AG04449 (cell line): ENCODE data around the gene DPH1.

Source experiments
- CTCF ChIA-PET: fragments of 350-600 bp; formaldehyde crosslinking; extraction: SDS; loops from one replicate; lab custom pipeline; 2021; ENCODE audit warnings: antibody characterized with exemption; lab: Yijun Ruan, JAX
- POLR2A ChIA-PET: fragments of 400-600, 350-600 bp; formaldehyde crosslinking; extraction: SDS; loops from one replicate; lab custom pipeline; 2020; ENCODE audit warnings: antibody characterized with exemption, inconsistent platforms; lab: Yijun Ruan, JAX
- DNase-seq: peaks from one replicate; pipeline ENCODE4 v3.0.0-alpha.2; 2010; ENCODE audit warnings: low read depth, low spot score
- H3K4me3 ChIP-seq: 2 replicates; pipeline ENCODE4 v1.5.1; 2011; ENCODE audit warnings: low read depth, mild to moderate bottlenecking, control low read depth, low read length
- CTCF ChIP-seq: IDR thresholded peaks from one replicate; pipeline ENCODE4 v1.5.1; 2011; ENCODE audit warnings: mild to moderate bottlenecking, moderate library complexity, low read length, control low read depth, inconsistent platforms; ENCODE audit not compliant: insufficient read depth; ENCODE audit errors: missing control alignments

The DPH1 gene

GRCh38 chr17:1989135-1989534 lies 40.8 kb upstream of the DPH1 start:
- no peak overlapping the region for H3K4me3 ChIP-seq
- CTCF ChIA-PET, result interaction anchor here (0.7 kb wide), 1 partner anchor 51 kb away, joined by 3 read pairs; no protein-coding TSS in a partner anchor
- no peak for TF ChIP-seq CTCF
- POLR2A ChIA-PET, result no interaction called here
- peak; percentile 36 for DNase-seq

GRCh38 chr17:1992541-1992940 lies 37.4 kb upstream of the DPH1 start:
- TF ChIP-seq CTCF, result no peak
- H3K4me3 ChIP-seq, result no peak overlapping the region
- ChIA-PET CTCF (no interaction called here), POLR2A (no interaction called here)
- DNase-seq, result no peak

GRCh38 chr17:1994707-1995106 lies 35.2 kb upstream of the DPH1 start:
- DNase-seq, result no peak
- TF ChIP-seq CTCF, result no peak
- CTCF ChIA-PET, result interaction anchor here (1.2 kb wide), 1 partner anchor 31 kb away, joined by 4 read pairs; no protein-coding TSS in a partner anchor
- POLR2A ChIA-PET, result no interaction called here
- H3K4me3 ChIP-seq, result no peak overlapping the region

- DNase-seq, result no peak
- no peak overlapping the region for H3K4me3 ChIP-seq
- TF ChIP-seq CTCF, result no peak
- POLR2A ChIA-PET, result no interaction called here
- CTCF ChIA-PET, result interaction anchor here (1.2 kb wide), 1 partner anchor 31 kb away, joined by 4 read pairs; no protein-coding TSS in a partner anchor
Observed at GRCh38 chr17:1995321-1995892, 34.5 kb upstream of the DPH1 start.

GRCh38 chr17:1995907-1996799 lies 33.8 kb upstream of the DPH1 start:
- POLR2A ChIA-PET, result no interaction called here
- CTCF ChIA-PET, result interaction anchor here (0.8 to 1.2 kb wide), 2 partner anchors 9 to 30 kb away, joined by 3 to 4 read pairs; no protein-coding TSS in a partner anchor
- H3K4me3 ChIP-seq, result no peak overlapping the region
- no peak for TF ChIP-seq CTCF
- no peak for DNase-seq

GRCh38 chr17:1996800-1997288 lies 33.1 kb upstream of the DPH1 start:
- ChIA-PET CTCF (interaction anchor here (0.8 kb wide), 1 partner anchor 8 kb away, joined by 3 read pairs; no protein-coding TSS in a partner anchor), POLR2A (no interaction called here)
- H3K4me3 ChIP-seq, result no peak overlapping the region
- no peak for TF ChIP-seq CTCF
- DNase-seq, result no peak
